Activated CD8-positive, alpha-beta memory T cell treated with anti-CD3 and anti-CD28 coated beads for 48 hours (primary cell): ENCODE measurements around the gene TLE2.
"Not testable (repeated sequence)": the region's sequence is repeated elsewhere in the genome, so short reads cannot be mapped to it uniquely, and the experiment has no call there.

Experiments
- DNase-seq, 3 experiments: peaks; one replicate each; pipeline ENCODE4 v3.0.0-alpha.2; 2020; ENCODE audit warnings: low read depth in 2 of 3, low spot score in 2 of 3

TLE2 gene

DNA sequence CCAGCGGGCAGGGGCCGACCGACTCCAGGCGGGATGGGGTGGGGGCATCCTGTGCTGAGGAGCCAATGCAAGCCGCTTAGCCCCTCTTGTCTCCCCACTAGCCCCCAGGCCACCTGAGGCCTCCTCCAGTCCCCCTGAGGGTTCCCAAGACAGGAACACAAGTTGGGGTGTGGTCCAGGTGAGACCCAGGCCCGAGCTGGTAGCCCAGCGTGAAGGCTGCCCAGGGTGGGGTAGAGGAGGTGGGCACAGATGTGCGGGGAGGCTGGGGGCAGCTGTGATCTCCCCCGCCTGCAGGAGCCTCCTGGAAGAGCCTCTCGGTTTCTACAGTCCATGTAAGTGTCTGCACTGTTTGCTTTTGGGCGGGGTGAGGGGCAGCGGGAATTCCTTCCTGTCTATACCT lies 41.3 kb downstream of the TLE2 start:
- no peak for DNase-seq

GRCh38 chr19:2986951-2987524 lies 42.0 kb downstream of the TLE2 start:
- no peak for DNase-seq

DNA sequence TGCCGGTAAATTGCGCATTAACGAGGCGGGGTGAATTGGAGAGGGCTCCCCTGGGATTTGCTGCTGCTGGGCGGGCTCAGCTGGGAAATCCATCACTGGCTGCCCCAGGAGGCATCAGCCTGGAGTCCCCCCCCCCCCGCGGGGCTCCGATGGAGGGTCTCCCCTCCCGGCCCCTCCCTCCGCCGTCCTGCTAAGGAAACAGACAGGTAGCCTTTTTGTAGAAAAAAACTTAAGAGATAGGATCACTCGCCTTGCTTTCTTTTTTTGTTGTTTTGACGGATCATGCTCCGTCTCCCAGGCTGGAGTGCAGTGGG lies 44.9 kb downstream of the TLE2 start:
- DNase-seq = no peak

- no peak for DNase-seq
These were observed 45.5 kb downstream of the TLE2 start for GRCh38 chr19:2983351-2984214.

DNA sequence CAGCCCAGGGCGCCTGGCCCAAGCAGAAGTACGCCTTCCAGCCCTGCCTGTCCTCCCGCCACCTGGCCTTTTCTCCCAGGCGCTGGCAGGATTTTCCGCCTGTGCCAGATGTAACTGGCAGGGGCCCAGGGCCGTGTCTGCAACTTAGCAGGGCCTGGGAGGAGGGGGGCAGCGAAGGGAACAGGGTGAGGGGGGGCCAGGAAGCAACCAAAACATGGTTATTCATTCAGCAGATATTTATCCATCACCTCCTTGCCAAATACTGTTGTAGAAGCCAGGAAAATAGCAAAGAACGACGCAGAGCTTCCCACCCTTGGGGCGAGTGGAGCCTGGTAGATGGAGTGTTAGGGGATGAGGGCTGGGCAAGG lies 46.1 kb downstream of the TLE2 start:
- no peak for DNase-seq

DNA sequence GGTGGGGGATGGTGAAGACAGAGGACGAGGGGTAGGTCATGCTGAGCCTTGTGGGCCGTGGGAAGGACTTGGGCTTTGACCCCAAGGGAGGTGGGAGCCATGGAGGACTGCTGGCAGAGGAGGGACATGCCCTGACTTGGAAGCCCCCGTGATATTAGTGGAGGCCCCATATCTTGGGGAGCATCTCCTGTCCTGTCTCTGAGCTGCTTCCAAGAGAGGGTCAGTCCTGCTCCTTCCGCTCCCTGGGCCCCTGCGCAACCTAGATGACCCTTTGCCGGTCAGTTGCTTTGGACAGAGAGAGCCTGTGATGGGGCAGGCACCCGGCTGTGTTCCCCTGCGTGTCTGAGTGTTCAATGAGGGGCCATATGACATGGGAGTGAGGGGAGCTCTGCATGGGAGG lies 46.5 kb downstream of the TLE2 start:
- no peak for DNase-seq

DNA sequence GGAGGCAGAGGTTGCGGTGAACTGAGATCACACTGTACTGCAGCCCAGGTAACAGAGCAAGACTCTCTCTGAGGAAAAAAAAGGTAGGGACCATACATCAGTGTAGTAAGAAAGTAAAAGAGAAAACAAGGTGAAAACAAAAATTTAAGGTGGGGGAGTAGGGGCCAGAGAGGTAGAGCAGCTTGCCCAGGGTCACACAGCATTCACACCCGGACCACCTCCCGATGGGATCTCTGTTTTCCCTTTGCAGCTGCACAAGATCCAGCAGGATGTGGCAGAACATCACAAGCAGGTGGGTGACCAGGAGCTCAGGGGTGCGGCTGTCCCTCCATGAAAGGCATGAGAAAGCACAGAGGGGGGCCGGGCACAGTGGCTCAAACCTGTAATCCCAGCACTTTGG lies 47.2 kb downstream of the TLE2 start:
- no peak for DNase-seq

DNA sequence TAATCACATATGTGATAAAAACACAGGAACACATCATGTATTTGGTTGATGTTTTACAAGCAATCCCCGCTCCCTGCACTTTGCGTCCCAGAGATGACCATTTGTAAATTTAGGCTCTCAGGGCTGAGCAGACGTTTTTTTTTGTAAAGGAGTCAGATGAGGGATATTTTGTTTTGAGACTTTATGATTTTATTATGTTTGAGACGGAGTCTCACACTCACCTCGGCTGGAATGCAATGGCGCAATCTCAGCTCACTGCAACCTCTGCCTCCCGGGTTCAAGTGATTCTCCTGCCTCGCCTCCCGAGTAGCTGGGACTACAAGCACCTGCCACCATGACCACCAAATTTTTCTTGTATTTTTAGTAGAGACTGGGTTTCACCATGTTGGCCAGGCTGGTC lies 50.3 kb downstream of the TLE2 start:
- no peak for DNase-seq

DNA sequence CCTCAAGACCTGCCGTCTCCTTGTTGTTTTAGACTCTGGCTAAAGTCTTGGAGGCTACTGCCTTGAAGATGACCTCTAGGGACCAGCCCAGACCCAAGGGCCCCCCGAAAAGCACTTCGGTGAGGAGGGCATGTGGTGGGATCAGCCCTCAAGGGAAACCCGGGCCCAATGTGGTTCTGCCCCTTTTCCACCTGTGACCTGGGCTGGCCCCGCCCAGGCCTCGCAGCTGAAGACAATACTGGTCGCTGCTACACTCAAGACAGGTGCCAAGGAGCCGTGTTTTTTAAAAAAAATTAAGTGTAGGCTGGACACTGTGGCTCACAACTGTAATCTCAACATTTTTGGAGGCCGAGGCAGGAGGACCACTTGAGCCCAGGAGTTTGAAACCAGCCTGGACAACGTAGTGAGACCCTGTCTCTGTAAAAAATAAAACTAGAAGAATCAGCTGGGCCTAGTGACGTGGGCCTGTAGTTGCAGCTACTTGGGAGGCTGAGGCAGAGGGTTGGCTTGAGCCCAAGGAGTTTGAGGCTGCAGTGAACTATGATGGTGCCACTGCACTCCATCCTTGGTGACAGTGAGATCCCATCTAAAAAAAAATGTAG lies 50.8 kb downstream of the TLE2 start:
- no peak for DNase-seq

- DNase-seq = no peak
These were observed 51.3 kb downstream of the TLE2 start for GRCh38 chr19:2977746-2978138.

DNA sequence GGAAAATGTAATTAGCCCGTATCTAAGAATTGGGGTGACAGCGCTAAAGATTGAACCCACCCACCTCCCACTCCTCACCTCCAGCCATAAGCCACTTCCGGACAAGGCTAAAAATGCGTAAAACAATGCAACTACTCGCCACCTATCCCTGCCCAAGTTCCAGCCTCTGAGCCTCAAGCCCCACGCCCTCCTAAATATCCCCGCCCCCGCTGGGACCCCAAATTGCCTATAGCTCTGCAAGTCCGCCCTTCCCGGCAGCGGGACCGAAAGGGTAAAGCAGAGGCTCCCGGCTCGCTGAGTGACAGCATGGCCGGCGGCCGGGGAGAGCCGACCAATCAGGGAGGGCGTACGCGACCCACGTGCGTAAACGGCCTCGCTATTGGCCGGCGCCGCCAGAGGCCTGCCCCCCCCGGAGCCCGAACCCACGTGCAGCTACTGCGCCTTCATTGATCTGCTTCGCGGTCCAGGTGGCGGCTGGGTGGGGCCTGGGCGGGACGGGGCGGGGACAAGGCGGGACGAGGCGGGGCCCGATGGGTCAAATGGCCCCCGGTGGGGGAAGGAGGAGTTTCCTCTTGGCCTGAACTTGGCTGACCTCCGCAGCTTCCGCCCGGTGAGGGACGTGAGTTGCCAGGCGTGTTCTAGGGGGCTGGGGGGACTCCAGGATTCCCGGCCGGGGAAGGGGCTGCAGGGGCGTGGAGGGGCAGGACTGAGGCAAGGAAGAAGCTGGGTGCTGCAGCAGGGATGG lies 51.9 kb downstream of the TLE2 start, which contains the start of gene TLE6:
TLE6 (plus strand) TSS at position 564 of the 745 bp plus-strand sequence. CDS start 670 bp downstream, outside the sequence.
- peak; percentile 63 to 87 (median 80) for DNase-seq

- no peak for DNase-seq
These were observed 52.5 kb downstream of the TLE2 start for GRCh38 chr19:2976609-2977000.

- DNase-seq = no peak
These were observed 54.6 kb downstream of the TLE2 start for GRCh38 chr19:2974342-2975041.

GRCh38 chr19:2973229-2973628 lies 55.9 kb downstream of the TLE2 start:
- no peak for DNase-seq

DNA sequence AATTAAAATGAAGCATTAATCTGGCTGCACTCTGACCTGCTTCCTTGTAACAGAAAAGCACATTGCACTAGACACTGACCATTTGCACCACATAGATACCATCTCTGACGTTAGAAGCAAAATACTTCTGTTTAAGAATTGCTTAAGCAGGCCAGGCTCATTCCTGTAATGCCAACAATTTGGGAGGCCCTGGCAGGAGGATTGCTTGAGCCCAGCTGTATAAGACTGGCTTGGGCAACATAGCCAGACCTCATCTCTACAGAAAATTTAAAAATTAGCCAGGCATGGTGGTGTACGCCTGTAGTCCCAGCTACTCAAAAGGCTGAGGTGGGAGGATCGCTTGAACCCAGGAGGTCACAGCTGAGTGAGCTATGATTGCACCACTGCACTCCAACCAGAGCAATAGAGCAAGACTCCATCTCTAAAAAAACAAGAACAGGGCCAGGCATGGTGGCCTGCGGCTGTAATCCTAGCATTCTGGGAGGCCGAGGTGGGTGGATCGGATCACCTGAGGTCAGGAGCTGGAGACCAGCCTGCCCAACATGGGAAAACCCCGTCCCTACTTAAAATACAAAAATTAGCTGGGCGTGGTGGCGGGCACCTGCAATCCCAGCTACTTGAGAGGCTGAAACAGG lies 58.8 kb downstream of the TLE2 start:
- no peak for DNase-seq

DNA sequence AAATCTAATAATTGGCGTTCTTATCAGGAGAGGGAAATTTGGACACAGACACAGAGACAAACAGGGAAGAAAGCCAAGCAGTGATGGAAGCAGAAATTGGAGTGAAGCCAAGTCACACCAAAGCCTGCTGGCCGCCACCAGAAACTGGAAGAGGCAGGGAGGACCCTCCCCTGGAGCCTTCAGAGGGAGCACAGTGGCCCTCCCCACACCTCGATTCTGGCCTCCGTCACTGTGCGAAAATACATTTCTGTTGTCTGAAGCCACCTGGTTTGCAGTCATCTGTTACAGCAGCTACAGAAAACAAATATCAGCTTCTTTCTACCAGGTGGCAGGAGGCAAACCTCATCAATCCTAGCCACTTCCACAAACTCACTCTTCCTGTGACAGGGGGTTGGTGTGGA lies 60.0 kb downstream of the TLE2 start:
- no peak for DNase-seq

- no peak for DNase-seq
These were observed 61.1 kb downstream of the TLE2 start for GRCh38 chr19:2967972-2968371.

DNA sequence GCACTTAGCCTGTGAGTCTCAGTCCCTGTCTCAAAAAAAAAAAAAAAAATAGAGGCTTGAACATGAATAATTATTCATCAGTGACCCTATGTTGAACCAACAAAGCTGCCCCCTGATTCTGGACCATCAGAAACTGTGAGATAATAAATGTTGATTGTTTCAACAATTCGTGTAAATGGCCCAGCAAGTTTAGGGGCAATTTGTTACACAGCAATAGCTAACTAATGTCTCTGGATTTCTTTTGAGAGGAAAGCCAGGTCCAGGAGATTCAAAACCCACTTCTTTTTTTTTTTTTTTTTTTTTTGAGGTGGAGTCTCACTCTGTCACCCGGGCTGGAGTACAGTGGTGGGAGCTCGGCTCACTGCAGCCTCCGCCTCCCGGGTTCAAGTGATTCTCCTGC lies 64.2 kb downstream of the TLE2 start:
- DNase-seq = no peak

DNA sequence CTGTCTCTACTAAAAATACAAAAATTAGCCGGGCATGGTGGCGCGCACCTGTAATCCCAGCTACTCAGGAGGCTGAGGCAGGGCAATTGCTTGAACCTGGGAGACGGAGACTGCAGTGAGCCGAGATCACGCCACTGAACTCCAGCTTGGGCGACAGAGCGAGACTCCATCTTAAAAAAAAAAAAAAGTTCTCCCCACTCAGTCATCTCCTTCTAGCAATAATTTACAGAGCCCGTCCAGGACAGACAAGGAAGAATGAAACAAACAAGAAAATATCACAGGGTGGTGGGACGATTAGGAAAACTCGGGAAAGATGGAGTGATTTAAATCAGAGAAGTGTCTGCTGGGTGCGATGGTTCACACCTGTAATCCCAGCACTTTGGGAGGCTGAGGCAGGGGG lies 65.4 kb downstream of the TLE2 start:
- not testable (repeated sequence) for DNase-seq

GRCh38 chr19:2963122-2963521 lies 66.0 kb downstream of the TLE2 start:
- no peak for DNase-seq
